Spinal cord (tissue), 10 donors: ENCODE data around the gene BCL11A. TPM values are rescaled to one million over a fixed set of nuclear protein-coding genes. Genes with fewer than 3 reads are reported as not detected.

Source experiments
- DNase-seq, 6 donors: peaks; one replicate each; pipeline versions ENCODE4 v3.0.0 to v3.0.0-alpha.2; 2013 to 2015; ENCODE audit warnings: low spot score in 6 of 6, low read depth in 4 of 6
- H3K27ac ChIP-seq: one replicate; pipeline ENCODE4 v1.5.1; 2013; ENCODE audit warnings: low read depth, low read length, control low read depth
- H3K27me3 ChIP-seq: one replicate; pipeline ENCODE4 v1.6.1; 2013; ENCODE audit warnings: low read length; ENCODE audit not compliant: control insufficient read depth, insufficient read depth
- H3K36me3 ChIP-seq: one replicate; pipeline ENCODE4 v1.6.1; 2013; ENCODE audit warnings: low read length; ENCODE audit not compliant: control insufficient read depth, insufficient read depth
- H3K4me1 ChIP-seq: one replicate; pipeline ENCODE4 v1.6.1; 2013; ENCODE audit warnings: low read length; ENCODE audit not compliant: control insufficient read depth, insufficient read depth
- H3K4me3 ChIP-seq: one replicate; pipeline ENCODE4 v1.5.1; 2013; ENCODE audit warnings: low read depth, low read length, control low read depth
- H3K9me3 ChIP-seq: one replicate; pipeline ENCODE4 v1.6.1; 2013; ENCODE audit warnings: low read length; ENCODE audit not compliant: control insufficient read depth, insufficient read depth
- WGBS: methylation state at CpG from one replicate; pipeline ENCODE4 v1.1.5; 2013; ENCODE audit warnings: missing lambda C conversion rate; ENCODE audit not compliant: insufficient coverage; 5-methylcytosine and 5-hydroxymethylcytosine counted together
- polyA plus RNA-seq, 2 donors: library from polyadenylated mRNA; unstranded; fragments of 120-200 nt; gene quantifications; one replicate each; pipeline ENCODE4 v1.2.1, GENCODE V29; 2013; ENCODE audit not compliant: insufficient read length in 2 of 2
- total RNA-seq, 2 donors: library from RNA; depleted of rRNA in 1 of 2; stranded (reverse); fragments of 120-200 nt in 1 of 2; fragments of >200 nt in 1 of 2; gene quantifications; one replicate each; pipeline versions ENCODE4 v1.2.3 to v1.2.4, GENCODE V29; 2013 to 2014
- donor health status: healthy.

The BCL11A gene
- total and polyA plus RNA-seq, 4 donors: 14.9 to 61.6 (median 43.8) TPM

GRCh38 chr2:60406192-60406591, 147.3 kb downstream of the BCL11A start:
- no peaks in the 10 kb centered on the region for H3K36me3 ChIP-seq
- no peak overlapping the region for H3K4me3 ChIP-seq
- no peaks in the 10 kb centered on the region for H3K9me3 ChIP-seq
- H3K27ac ChIP-seq: no peak overlapping the region
- no peaks in the 10 kb centered on the region for H3K4me1 ChIP-seq
- WGBS: 95% methylated on average over 3 of the region's 7 CpGs
- no peak for DNase-seq
- peaks cover 8% of the 10 kb centered on the region for H3K27me3 ChIP-seq

GRCh38 chr2:60405271-60405919, 148.1 kb downstream of the BCL11A start:
- peaks cover 8% of the 10 kb centered on the region for H3K27me3 ChIP-seq
- no peaks in the 10 kb centered on the region for H3K9me3 ChIP-seq
- no peak overlapping the region for H3K4me3 ChIP-seq
- no peaks in the 10 kb centered on the region for H3K4me1 ChIP-seq
- DNase-seq: no peak
- H3K36me3 ChIP-seq: no peaks in the 10 kb centered on the region
- WGBS: 86% methylated on average over 7 of the region's 7 CpGs
- no peak overlapping the region for H3K27ac ChIP-seq

Other genes starting within 250 kb of the BCL11A start
- 10 to 100 TPM; 21.8 to 31.6 TPM for gene PAPOLG, start 202.6 kb upstream of the BCL11A start, total RNA-seq
- gene PAPOLG, start 202.6 kb upstream of the BCL11A start, polyA plus RNA-seq: 10 to 100 TPM; 18.2 to 19.2 TPM